Lung (tissue), 12 donors: ENCODE data around the gene PEG3. TPM values are rescaled to one million over a fixed set of nuclear protein-coding genes. Genes with fewer than 3 reads are reported as not detected.
"Not testable (repeated sequence)": the region's sequence is repeated elsewhere in the genome, so short reads cannot be mapped to it uniquely, and the experiment has no call there.

Experiments used
- ATAC-seq: fragments of 200-7000 bp; cut with Tn5 transposase; one replicate; pipeline ENCODE4 v1.9.1; 2020; ENCODE audit warnings: moderate number of reproducible peaks; ENCODE audit not compliant: insufficient read depth, low FRiP score
- DNase-seq, 3 donors: peaks; one replicate each; pipeline ENCODE4 v3.0.0-alpha.2; 2013 to 2017
- H3K27ac ChIP-seq, 2 donors: one replicate each; pipeline ENCODE4 v1.5.1; 2013; ENCODE audit warnings: mild to moderate bottlenecking in 2 of 2, moderate library complexity in 2 of 2, control low read depth in 1 of 2, inconsistent platforms in 1 of 2, low read depth in 1 of 2, low read length in 1 of 2
- H3K27me3 ChIP-seq, 3 donors: one replicate each; pipeline ENCODE4 v1.5.1; 2013; ENCODE audit warnings: low read length in 2 of 3; ENCODE audit not compliant: control insufficient read depth in 3 of 3, insufficient read depth in 3 of 3
- H3K36me3 ChIP-seq, 4 donors: one replicate each; pipeline ENCODE4 v1.5.1; 2013; ENCODE audit warnings: low read length in 4 of 4, mild to moderate bottlenecking in 1 of 4, moderate library complexity in 1 of 4; ENCODE audit not compliant: control insufficient read depth in 4 of 4, insufficient read depth in 4 of 4
- H3K4me1 ChIP-seq, 5 donors: one replicate each; pipeline ENCODE4 v1.5.1; 2013; ENCODE audit warnings: low read length in 5 of 5, mild to moderate bottlenecking in 2 of 5, moderate library complexity in 1 of 5; ENCODE audit not compliant: control insufficient read depth in 5 of 5, insufficient read depth in 5 of 5
- H3K4me3 ChIP-seq: one replicate; pipeline ENCODE4 v1.5.1; 2013; ENCODE audit warnings: mild to moderate bottlenecking, control low read depth, moderate library complexity
- H3K9ac ChIP-seq, 2 donors: one replicate each; pipeline ENCODE4 v1.5.1; 2013; ENCODE audit warnings: low read length in 2 of 2, control low read depth in 1 of 2; ENCODE audit not compliant: insufficient read depth in 1 of 2
- H3K9me3 ChIP-seq, 4 donors: one replicate each; pipeline ENCODE4 v1.5.1; 2013; ENCODE audit warnings: low read length in 3 of 4, mild to moderate bottlenecking in 1 of 4, moderate library complexity in 1 of 4; ENCODE audit not compliant: control insufficient read depth in 4 of 4, insufficient read depth in 3 of 4
- WGBS, 2 donors: extraction: QIAGEN DNeasy Blood & Tissue Kit; methylation state at CpG; one replicate each; pipeline ENCODE4 v1.1.7; 2013; 5-methylcytosine and 5-hydroxymethylcytosine counted together
- polyA plus RNA-seq, 2 donors: library from polyadenylated mRNA; stranded (reverse); fragments of 200-250 nt; gene quantifications; one replicate each; pipeline ENCODE4 v1.2.1, GENCODE V29; 2013
- total RNA-seq, 2 donors: library from RNA; depleted of rRNA in 1 of 2; stranded (reverse); fragments of >200 nt in 1 of 2; gene quantifications; one replicate each; pipeline ENCODE4 v1.2.1, GENCODE V29; 2014 to 2021
- TF ChIP-seq, protein P1 (sequence below): IDR thresholded peaks from 2 replicates; pipeline ENCODE4 v1.5.1; 2012; ENCODE audit warnings: mild to moderate bottlenecking; ENCODE audit errors: control extremely low read depth, extremely low read depth
- donor health status: control.
- donor health status: control.
- donor health status: Bipolar disorder and iron deficiency.
- donor health status: healthy.
- donor health status: DM: yes; HTN: yes; CAD: no.

Gene PEG3
- total and polyA plus RNA-seq, 4 donors: 0.63 to 35.8 (median 3.2) TPM

DNA sequence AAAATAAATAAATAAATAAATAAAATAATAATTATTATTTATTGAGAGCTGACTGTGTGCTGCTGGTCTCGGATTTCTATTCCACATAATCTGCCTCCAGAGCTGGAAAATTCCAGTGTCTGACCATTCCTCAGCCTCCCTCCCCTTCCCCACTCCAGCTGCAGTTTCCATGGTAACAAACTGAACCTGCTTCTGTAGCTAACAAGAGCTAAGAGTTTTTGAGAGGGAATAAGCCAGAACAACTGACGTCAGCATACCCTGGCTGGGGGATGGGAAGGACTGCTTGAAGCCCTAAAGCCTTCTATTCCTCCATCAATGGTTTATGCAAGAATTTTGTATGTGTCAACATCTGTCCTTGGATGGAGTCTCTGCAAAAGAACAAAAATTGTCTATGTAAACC lies 26.0 kb upstream of the PEG3 start:
- DNase-seq: peak; percentile 70 to 86 (median 75)
- Histone ChIP-seq H3K9ac (no peak overlapping the region), H3K9me3 (peaks cover 0 to 18% (median 0%) of the 10 kb centered on the region in 4 donors), H3K27me3 (no peaks in the 10 kb centered on the region), H3K4me3 (no peak overlapping the region), H3K36me3 (no peaks in the 10 kb centered on the region), H3K4me1 (peaks cover 0 to 2% (median 0%) of the 10 kb centered on the region in 5 donors), H3K27ac (no peak overlapping the region)
- WGBS, 2 donors: 15 to 41% methylated on average over 2 of the region's 2 CpGs
- TF ChIP-seq, protein P1, sequence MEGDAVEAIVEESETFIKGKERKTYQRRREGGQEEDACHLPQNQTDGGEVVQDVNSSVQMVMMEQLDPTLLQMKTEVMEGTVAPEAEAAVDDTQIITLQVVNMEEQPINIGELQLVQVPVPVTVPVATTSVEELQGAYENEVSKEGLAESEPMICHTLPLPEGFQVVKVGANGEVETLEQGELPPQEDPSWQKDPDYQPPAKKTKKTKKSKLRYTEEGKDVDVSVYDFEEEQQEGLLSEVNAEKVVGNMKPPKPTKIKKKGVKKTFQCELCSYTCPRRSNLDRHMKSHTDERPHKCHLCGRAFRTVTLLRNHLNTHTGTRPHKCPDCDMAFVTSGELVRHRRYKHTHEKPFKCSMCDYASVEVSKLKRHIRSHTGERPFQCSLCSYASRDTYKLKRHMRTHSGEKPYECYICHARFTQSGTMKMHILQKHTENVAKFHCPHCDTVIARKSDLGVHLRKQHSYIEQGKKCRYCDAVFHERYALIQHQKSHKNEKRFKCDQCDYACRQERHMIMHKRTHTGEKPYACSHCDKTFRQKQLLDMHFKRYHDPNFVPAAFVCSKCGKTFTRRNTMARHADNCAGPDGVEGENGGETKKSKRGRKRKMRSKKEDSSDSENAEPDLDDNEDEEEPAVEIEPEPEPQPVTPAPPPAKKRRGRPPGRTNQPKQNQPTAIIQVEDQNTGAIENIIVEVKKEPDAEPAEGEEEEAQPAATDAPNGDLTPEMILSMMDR: no peak
- no peak for ATAC-seq

DNA sequence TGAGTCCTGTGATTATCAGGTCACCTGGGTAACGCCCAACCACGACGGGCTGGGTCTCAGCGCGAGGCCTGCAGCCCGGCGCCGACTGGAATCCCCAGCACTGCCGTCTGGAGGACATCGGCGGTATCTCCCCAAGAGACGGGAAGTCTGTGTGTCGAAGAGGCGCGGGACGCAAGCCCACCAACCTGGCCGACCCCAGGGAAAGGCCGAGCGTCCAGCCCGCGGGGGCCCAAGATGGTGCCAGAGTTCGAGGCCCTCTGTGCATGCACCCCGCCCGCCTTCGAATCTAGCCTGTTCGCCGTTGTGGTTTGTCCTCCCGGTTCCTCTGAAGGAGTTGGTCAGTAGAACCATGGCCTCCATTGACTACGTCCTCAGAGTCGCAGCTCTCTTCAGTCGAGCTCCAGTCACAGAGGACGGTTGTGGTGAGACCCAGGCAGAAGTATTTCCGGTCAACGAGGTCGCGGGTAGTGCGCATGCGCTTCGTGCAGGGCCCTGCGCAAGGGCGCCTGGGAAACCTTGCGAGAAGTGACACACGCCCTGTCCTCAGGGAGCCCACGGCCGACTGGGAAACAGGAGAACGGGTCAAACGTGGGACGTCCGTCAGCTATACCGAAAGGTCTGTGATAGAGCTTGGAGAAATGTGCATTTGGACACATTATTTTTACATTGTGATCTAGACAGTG lies 24.1 kb upstream of the PEG3 start:
- no peak overlapping the region for H3K4me3 ChIP-seq
- peaks cover 0 to 2% (median 0%) of the 10 kb centered on the region in 5 donors for H3K4me1 ChIP-seq
- TF ChIP-seq, protein P1: no peak
- 56 to 63% methylated on average over 47 to 50 of the region's 50 CpGs for WGBS, 2 donors
- DNase-seq (no peak), ATAC-seq (no peak)
- H3K27ac ChIP-seq: no peak overlapping the region
- H3K9ac ChIP-seq: no peak overlapping the region
- no peaks in the 10 kb centered on the region for H3K36me3 ChIP-seq
- H3K9me3 ChIP-seq: peaks cover 0 to 15% (median 0%) of the 10 kb centered on the region in 4 donors
- no peaks in the 10 kb centered on the region for H3K27me3 ChIP-seq

DNA sequence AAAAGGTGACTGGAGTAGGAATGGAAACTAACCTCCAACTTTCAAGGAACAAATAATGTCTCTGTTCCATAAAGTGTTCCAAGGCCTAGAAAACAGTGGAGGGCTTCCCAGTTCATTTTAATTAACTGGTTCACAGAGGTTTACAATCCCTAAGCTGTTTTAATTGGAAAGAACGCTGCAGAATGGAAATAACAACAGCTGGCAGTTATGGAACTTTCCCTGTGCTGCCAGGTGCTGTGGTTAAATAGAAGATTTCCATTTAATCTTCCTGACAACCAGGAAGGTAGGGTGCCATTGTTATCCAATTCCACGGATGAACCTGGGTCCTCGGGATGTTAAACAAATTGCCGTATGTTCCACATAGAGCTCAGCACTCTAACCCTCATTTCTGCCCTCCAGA lies 22.2 kb upstream of the PEG3 start:
- peaks cover 0 to 2% (median 0%) of the 10 kb centered on the region in 5 donors for H3K4me1 ChIP-seq
- H3K9ac ChIP-seq: no peak overlapping the region
- ATAC-seq (no peak), DNase-seq (no peak)
- H3K4me3 ChIP-seq: no peak overlapping the region
- WGBS, 2 donors: 88 to 89% methylated on average over 4 of the region's 4 CpGs
- TF ChIP-seq, protein P1: no peak
- H3K9me3 ChIP-seq: peaks cover 0 to 9% (median 0%) of the 10 kb centered on the region in 4 donors
- H3K27ac ChIP-seq: no peak overlapping the region
- peaks cover 0 to 2% (median 0%) of the 10 kb centered on the region in 3 donors for H3K27me3 ChIP-seq
- H3K36me3 ChIP-seq: no peaks in the 10 kb centered on the region

DNA sequence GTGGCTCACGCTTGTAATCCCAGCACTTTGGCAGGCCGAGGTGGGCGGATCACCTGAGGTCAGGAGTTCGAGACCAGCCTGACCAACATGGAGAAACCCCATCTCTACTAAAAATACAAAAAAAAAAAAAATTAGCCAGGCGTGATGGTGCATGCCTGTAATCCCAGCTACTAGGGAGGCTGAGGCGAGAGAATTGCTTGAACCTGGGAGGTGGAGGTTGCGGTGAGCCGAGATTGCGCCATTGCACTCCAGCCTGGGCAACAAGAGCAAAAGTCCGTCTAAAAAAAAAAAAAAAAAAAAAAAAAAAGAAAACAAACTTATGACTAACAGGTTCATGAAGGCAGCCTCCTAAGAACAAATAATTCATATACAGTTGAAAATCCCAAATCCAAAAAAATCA lies 19.9 kb upstream of the PEG3 start:
- not testable (repeated sequence) for H3K36me3 ChIP-seq, DNase-seq, H3K27ac ChIP-seq, H3K4me3 ChIP-seq, H3K27me3 ChIP-seq, H3K4me1 ChIP-seq, H3K9ac ChIP-seq, ATAC-seq
- WGBS, 2 donors: 85 to 93% methylated on average over 10 of the region's 10 CpGs
- H3K9me3 ChIP-seq: peaks cover 0 to 11% (median 0%) of the 10 kb centered on the region in 4 donors
